Measurements from ENCODE around the gene STAB2.

Gene STAB2

GRCh38 chr12:103748875-103749274 lies 161.8 kb downstream of the STAB2 start:
- no peak for DNase-seq

- no peak for DNase-seq
Measured at GRCh38 chr12:103751171-103751570, 164.1 kb downstream of the STAB2 start.

DNA sequence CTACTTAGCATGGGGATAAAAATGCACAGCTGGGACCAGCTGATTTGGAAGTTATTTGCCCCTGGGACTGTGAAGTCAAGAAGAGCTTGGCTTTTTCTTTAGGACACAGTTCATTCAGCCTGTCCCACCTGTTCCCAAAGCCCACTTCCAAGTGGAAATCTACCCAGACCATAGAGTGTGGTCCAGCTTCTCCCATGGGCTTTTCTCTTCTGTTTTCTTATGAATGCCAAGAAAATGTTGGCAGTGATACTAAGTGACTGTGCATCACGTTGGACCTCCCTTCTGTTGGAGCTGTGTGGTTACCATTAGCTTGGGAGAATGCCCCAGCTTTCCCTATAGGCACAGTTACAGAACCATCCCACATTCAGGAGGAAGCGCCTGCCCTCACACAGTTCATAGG lies 164.5 kb downstream of the STAB2 start:
- DNase-seq: no peak

DNA sequence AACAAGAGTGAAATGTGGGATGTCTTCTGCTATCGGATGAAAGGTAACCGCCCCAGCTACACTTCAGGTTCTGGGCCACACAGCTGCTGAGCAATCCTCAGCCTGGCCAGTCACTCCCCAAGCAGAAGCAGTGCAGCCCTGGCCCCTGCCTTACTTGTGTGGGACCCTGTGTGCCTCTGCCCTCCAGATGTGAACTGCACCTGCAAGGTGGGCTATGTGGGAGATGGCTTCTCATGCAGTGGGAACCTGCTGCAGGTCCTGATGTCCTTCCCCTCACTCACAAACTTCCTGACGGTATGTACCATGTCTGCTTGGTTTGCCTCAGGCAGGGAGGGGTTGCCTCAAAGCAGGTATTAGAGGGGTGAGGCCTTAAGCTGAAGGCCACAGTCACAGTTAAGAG lies 168.4 kb downstream of the STAB2 start:
- no peak for DNase-seq

DNA sequence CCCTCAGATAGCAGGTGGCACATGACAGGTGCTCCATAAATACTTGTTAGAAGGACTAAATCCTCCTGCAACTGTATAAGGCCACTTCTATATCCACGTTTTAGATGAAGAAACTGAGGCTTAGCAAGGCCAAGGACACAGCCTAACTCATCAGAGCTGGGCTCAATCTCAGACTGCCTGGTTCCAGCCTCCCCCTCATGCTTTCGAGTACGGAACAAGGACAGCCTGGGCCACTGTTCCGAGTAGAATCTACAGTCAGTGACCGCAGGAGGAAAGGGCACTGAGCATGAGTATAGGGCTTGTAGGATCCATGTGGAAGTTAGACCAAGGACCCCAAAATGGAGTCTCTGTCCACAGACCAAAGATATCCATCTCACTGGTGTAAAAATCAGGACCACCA lies 169.4 kb downstream of the STAB2 start:
- DNase-seq: no peak

- no peak for DNase-seq
Measured at GRCh38 chr12:103757248-103757647, 170.2 kb downstream of the STAB2 start.

DNA sequence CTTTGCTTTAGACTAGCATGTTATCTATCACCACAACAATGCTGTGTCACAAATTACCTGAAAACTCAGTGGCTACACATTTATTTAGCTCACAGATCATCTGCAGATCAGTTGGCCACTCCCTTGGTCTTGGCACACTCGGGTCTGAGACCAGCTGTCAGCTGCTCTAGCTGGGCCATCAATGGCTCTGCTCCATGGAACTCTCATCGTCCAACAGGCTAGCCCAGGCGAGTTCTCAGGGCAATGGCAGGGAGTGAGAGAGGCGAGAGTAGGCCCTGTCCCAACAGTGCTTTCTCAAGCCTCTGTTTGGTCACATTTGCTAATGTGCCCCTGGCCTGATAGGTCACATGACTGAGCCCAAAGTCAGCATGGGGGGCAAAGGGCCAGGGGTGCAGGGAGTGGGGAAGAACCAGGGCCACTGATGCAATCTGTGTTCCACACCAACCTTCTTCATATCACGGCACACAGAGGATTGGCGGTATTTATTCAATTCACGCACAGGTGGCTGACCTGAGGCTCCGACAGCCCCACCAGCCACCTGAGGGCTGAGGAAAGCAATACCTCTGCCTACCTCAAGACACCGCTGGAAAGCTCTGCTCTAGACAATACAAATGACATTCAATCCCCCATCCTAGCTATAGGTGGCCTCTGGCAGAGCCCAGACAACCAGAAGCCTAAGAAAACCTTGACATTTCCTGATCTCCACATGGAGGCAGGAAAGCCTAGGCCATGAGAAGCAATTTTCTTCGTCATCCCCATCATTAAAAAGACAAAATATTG lies 171.4 kb downstream of the STAB2 start:
- no peak for DNase-seq

DNA sequence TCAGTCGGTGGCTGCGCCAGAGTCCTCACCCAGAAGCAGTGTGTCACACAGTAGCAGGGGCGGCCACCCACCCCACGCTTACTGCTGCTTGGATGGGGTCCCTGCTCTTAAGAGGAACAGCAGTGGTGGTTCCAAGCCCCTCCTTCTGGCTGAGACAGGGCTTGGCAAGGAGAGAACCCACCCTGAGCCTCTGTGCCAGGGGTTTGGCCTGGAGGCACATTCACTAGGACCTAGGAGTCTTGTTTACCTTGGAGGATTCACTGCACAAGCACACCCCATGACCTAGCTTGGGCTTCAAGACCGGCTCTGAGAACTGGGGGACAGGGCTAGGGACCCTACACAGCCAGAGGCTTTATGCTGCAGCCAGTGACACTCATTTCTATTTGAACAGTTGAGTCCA lies 175.4 kb downstream of the STAB2 start:
- DNase-seq: no peak

DNA sequence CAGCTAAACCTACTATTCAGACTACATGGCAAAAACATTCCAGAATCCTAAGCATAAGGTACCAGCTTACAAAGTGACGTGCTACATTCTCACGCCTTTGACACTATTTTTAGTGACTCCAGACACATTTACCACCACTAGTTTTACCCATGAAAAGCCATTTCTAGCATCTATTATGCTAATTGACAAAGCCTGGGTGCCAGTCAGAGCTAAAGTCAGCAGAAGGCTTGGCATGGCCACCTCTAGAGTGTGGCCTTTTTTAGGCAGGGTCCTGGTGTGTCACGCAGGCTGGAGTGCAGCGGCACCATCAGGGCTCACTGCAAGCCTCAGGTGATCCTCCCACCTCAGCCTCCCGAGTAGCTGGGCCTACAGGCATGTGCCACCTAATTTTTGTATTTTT lies 178.2 kb downstream of the STAB2 start:
- no peak for DNase-seq

GRCh38 chr12:103766028-103766427 lies 179.0 kb downstream of the STAB2 start:
- DNase-seq: no peak

- no peak for DNase-seq
Measured at GRCh38 chr12:103768467-103769123, 181.5 kb downstream of the STAB2 start.

- no peak for DNase-seq
Measured at GRCh38 chr12:103769240-103769945, 182.3 kb downstream of the STAB2 start.

GRCh38 chr12:103771466-103771865 lies 184.4 kb downstream of the STAB2 start:
- no peak for DNase-seq

DNA sequence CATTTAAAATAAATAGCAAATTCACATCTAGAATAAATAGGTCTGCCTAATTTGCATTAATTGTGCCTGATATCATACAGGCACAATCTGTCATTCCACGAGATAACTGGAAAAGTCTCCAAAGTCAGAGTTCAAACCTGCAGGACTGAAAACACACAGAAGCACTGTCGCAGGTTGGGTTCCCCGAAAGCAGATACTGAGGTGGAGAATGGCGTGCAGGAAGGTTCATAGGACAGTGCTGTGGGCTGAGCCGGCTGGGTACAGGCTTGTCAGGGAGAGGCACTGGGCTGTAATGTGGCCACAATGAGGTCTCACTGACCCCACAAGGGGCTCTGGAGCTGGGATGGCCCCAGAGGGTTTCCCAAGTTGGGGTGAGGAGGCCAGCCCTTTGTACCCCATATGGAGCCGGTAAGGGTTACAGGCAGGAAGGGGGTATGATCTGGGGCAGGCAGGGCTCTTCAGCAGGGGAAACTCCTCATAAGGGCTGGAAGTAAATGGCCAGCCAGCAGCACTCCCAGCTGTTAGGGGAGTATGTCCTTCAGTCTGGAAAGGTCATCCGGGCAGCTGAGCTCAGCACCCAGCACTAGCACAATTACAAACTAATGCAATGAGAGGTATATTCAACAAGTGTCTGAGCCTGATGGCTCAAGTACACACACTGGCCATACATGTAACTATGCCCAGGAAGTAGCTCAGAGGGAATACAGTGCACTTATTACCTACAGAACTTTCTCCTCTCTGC lies 185.5 kb downstream of the STAB2 start:
- DNase-seq: no peak

- DNase-seq: no peak
Measured at GRCh38 chr12:103773109-103773910, 186.2 kb downstream of the STAB2 start.

DNA sequence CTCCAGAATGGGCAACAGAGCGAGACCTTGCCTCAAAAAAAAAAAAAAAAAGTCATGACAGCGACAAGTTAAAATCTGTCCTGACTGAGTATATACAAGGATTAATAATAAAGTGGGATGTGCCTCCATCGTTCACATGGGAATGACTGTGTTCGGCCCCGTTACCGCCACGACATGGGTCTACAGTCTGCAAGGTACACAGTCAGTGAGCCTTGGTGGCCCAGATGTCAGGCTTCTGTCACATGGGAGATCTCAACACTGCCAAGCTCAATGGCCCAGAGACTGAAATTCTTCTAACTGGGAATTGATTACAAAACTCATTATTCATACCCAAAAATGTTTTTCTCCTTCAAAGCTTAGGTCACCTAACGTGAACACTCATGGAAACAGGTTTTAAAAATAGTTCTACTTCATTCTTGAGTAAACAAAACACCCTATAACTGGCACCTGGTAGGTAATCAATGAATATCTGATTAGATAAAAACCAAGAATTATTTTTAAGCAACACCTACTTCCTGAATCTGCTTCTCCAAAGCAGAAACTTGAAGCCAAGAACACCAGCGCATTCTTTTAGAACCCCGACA lies 188.0 kb downstream of the STAB2 start:
- no peak for DNase-seq

GRCh38 chr12:103778781-103779180 lies 191.7 kb downstream of the STAB2 start:
- no peak for DNase-seq

DNA sequence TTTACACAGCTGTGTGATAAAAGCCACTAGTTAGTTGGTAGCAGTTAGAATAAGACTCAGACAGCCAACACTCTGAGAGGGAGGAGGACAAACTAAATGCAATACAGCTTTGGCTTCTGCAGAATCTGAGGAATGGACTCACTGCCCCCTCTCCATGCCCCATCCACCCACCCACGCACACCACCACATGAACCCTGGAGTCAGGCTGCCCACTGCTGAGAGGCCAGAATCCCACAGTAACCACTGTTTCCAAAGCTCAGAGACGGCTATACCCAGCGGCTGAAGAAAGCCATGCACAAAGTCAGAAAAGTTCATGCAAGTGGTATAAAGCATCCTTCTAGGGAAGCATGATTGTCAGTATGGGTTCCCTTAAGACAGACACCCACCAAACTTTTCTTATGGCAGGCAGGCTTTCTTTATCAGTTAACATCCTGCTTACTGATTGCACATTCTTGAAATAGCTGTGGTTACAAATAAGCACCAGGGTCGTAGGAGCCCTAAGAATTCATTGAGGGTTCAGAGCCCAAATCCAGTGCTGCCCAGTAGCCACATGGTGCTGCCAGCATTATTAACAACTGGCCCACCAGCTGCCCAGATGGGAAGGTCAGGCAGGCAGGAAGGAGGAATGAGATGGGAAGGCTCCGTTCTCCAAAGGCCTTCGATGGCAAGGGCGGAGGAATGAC lies 192.5 kb downstream of the STAB2 start:
- no peak for DNase-seq

DNA sequence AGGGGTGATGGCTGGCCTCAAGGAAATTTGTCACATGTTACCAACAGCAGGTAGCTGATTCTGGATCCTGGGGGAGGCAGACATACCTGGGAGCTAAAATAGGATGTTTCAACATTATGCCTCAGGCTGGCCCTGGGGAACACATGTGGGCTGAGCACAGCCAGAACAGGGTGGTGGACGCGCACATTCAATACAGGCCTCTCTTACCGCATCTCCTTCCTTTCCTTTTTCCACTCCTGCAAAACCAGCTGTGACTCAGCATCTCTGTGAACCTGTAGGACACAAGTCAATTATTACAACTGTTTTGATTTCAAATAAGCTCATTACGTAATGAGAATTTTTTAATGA lies 193.0 kb downstream of the STAB2 start:
- DNase-seq: no peak

- no peak for DNase-seq
Measured at GRCh38 chr12:103780992-103781391, 193.9 kb downstream of the STAB2 start.

DNA sequence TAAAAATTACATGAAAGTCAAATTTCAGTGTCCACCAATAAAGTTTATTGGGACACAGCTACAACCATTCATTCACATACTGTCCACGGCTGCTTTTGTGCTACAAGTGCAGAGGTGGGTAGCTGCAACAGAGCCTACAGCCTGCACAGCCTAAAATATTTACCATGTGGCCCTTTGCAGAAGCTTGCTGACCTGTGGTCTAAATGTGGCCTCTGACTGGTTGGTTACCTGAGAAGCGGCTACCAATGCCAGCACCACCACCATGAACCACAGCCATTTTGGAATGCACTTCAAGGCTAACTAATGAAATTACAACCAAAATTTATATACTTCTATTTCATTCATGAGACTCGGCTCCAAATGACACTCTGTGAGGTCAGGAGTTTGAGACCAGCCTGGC lies 195.3 kb downstream of the STAB2 start:
- no peak for DNase-seq
